A673 (cell line): ENCODE measurements around the gene ZNF727. TPM values are rescaled to one million over a fixed set of nuclear protein-coding genes. Genes with fewer than 3 reads are reported as not detected.
"Not testable (repeated sequence)": the region's sequence is repeated elsewhere in the genome, so short reads cannot be mapped to it uniquely, and the experiment has no call there.

ENCODE experiments used
- BruUV-seq: library from RNA; stranded (reverse); fragments of 400-500 nt; replicated peaks from 2 replicates; lab custom pipeline; 2021; lab: Mats Ljungman, UMichigan
- CTCF ChIA-PET: fragments of 300-600 bp; sonication (Branson Sonifier 250); formaldehyde crosslinking; loops from one replicate; lab custom pipeline; 2022; ENCODE audit warnings: antibody characterized with exemption; lab: Charles Lee
- POLR2A ChIA-PET: fragments of 300-600 bp; sonication (Branson Sonifier 250); formaldehyde crosslinking; loops from one replicate; lab custom pipeline; 2022; ENCODE audit warnings: antibody characterized with exemption; ENCODE audit not compliant: low non-redundant PET; lab: Charles Lee
- DNase-seq: peaks from one replicate; pipeline ENCODE4 v3.0.0-alpha.2; 2015; ENCODE audit warnings: low spot score
- H3K27ac ChIP-seq: fragments of 200-600 bp; sonication (generic); 2 replicates; pipeline ENCODE4 v1.5.1; 2016; ENCODE audit warnings: mixed run types, low read depth, mild to moderate bottlenecking, mixed read lengths, antibody characterized with exemption, low read length; ENCODE audit not compliant: poor library complexity, severe bottlenecking
- H3K27me3 ChIP-seq: fragments of 200-600 bp; sonication (generic); replicated peaks from 2 replicates; pipeline ENCODE4 v1.6.1; 2017; ENCODE audit warnings: mixed run types, low read depth, mild to moderate bottlenecking, mixed read lengths, antibody characterized with exemption, low read length; ENCODE audit not compliant: insufficient read depth, poor library complexity
- H3K36me3 ChIP-seq: fragments of 200-600 bp; sonication (generic); 2 replicates; pipeline ENCODE4 v1.6.1; 2016; ENCODE audit warnings: mixed run types, mild to moderate bottlenecking, mixed read lengths, antibody characterized with exemption, low read length; ENCODE audit not compliant: insufficient read depth, poor library complexity, severe bottlenecking
- H3K4me1 ChIP-seq: fragments of 200-600 bp; sonication (generic); 2 replicates; pipeline ENCODE4 v1.6.1; 2017; ENCODE audit warnings: mixed run types, mild to moderate bottlenecking, mixed read lengths, antibody characterized with exemption, low read length; ENCODE audit not compliant: insufficient read depth, poor library complexity, severe bottlenecking
- H3K4me3 ChIP-seq: fragments of 200-600 bp; sonication (generic); 2 replicates; pipeline ENCODE4 v1.5.1; 2016; ENCODE audit warnings: low read depth, mixed run types, mild to moderate bottlenecking, mixed read lengths, low read length; ENCODE audit not compliant: poor library complexity, severe bottlenecking
- H3K9me3 ChIP-seq: fragments of 200-600 bp; sonication (generic); 2 replicates; pipeline ENCODE4 v1.6.1; 2016; ENCODE audit warnings: mixed run types, low read depth, mild to moderate bottlenecking, mixed read lengths, antibody characterized with exemption, low read length; ENCODE audit not compliant: poor library complexity, severe bottlenecking
- CTCF ChIP-seq: fragments of 300-800, 200-600 bp; sonication (generic); conservative IDR thresholded peaks from 2 replicates; pipeline ENCODE4 v1.5.1; 2017; ENCODE audit warnings: low read depth, mild to moderate bottlenecking, antibody characterized with exemption, low read length, moderate library complexity, mixed read lengths
- EZH2 ChIP-seq: fragments of 200-600 bp; sonication (generic); IDR thresholded peaks from 2 replicates; pipeline ENCODE4 v1.6.1; 2017; ENCODE audit warnings: borderline replicate concordance, low read depth, mild to moderate bottlenecking, mixed read lengths, antibody characterized with exemption, low read length; ENCODE audit not compliant: poor library complexity, severe bottlenecking
- intact Hi-C: fragments of 100-400 bp; cut with micrococcal nuclease; formaldehyde crosslinking; loops from one replicate; pipeline ENCODE4 v1.10.0; 2022; ENCODE audit not compliant: unreplicated experiment
- total RNA-seq: library from RNA; stranded (reverse); gene quantifications from 2 replicates; pipeline ENCODE4 v1.2.3, GENCODE V29; 2021

ZNF727 gene
- total RNA-seq, 1 experiment from 2014 or later: not detected

GRCh38 chr7:64078699-64078994, 33.4 kb downstream of the ZNF727 start:
- Histone ChIP-seq H3K4me1 (no peaks in the 10 kb centered on the region), H3K4me3 (no peak overlapping the region), H3K36me3 (no peaks in the 10 kb centered on the region), H3K27ac (no peak overlapping the region), H3K9me3 (peaks cover 78% of the 10 kb centered on the region), H3K27me3 (no peaks in the 10 kb centered on the region)
- no peak for TF ChIP-seq EZH2
- no peak for TF ChIP-seq CTCF
- ChIA-PET CTCF (no interaction called here), POLR2A (no interaction called here)
- no TSS peak for BruUV-seq
- intact Hi-C loops: no loop called here
- DNase-seq: no peak

- no TSS peak for BruUV-seq
- Histone ChIP-seq H3K27me3 (no peaks in the 10 kb centered on the region), H3K27ac (no peak overlapping the region), H3K4me1 (no peaks in the 10 kb centered on the region), H3K9me3 (peaks cover 47% of the 10 kb centered on the region), H3K36me3 (no peaks in the 10 kb centered on the region), H3K4me3 (no peak overlapping the region)
- ChIA-PET POLR2A (no interaction called here), CTCF (no interaction called here)
- TF ChIP-seq EZH2 (no peak), CTCF (no peak)
- no peak for DNase-seq
- intact Hi-C loops: no loop called here
These were observed 42.3 kb downstream of the ZNF727 start for GRCh38 chr7:64087501-64087900.

GRCh38 chr7:64088863-64089262, 43.6 kb downstream of the ZNF727 start:
- BruUV-seq, POLR2A ChIA-PET, H3K27ac ChIP-seq, H3K4me1 ChIP-seq, CTCF ChIA-PET, H3K36me3 ChIP-seq, intact Hi-C loops, H3K27me3 ChIP-seq, DNase-seq, H3K4me3 ChIP-seq: not testable (repeated sequence)
- H3K9me3 ChIP-seq: peaks cover 43% of the 10 kb centered on the region

Other genes with a start within 250 kb of the ZNF727 start
- not detected in 2 replicates for gene ZNF722, start 46.6 kb upstream of the ZNF727 start, total RNA-seq
- not detected in 2 replicates for gene ZNF735, start 161.8 kb downstream of the ZNF727 start, total RNA-seq
- gene ZNF679, start 183.0 kb downstream of the ZNF727 start, total RNA-seq: not detected in 2 replicates